HG02623 (cell line): Measurements from ENCODE around the gene DLGAP4.
"Not testable (repeated sequence)": the region's sequence is repeated elsewhere in the genome, so short reads cannot be mapped to it uniquely, and the experiment has no call there.

ENCODE experiments used
- ATAC-seq: cut with Tn5 transposase; IDR thresholded peaks from one replicate; pipeline ENCODE4 v1.9.1; 2021; ENCODE audit warnings: moderate library complexity; ENCODE audit not compliant: unreplicated experiment

DLGAP4 gene

DNA sequence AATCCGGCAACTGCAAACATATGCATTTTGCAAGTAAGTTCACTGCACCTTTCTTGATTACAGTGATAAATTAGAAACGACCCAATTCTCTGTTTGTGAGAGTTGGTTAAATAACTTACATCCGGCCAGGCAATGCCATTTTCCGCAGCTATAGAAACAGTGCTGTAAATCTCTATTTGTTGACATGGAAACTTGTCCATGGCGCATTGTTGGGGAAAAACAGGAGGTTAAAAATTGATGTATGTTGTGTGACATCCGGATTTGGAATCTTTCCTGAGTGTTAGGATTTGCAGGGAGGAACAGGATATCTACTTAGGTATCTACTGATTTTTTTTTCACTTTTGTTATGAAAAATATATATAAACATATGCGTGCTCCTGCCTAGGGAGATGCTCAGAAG, 66.5 kb downstream of the DLGAP4 start:
- no peak for ATAC-seq

DNA sequence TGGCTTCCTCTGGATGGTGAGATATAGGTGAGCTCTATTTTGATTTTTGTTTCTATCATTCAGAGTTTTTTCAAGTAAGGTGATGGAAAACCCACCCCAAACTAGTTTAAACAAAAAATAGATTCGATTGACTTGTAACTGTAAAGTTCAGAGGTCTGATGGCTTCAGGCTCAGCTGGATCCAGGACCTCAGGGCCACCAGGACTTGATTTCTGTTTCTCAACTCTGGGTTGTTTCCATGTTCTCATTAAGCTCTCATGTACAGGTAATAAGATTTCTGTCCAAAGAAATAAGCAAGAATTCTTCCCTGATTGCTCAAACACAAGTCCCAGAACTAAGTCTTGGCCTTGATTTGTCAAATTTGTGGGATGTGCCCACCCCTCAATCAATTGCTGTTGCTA, 67.0 kb downstream of the DLGAP4 start:
- no peak for ATAC-seq

DNA sequence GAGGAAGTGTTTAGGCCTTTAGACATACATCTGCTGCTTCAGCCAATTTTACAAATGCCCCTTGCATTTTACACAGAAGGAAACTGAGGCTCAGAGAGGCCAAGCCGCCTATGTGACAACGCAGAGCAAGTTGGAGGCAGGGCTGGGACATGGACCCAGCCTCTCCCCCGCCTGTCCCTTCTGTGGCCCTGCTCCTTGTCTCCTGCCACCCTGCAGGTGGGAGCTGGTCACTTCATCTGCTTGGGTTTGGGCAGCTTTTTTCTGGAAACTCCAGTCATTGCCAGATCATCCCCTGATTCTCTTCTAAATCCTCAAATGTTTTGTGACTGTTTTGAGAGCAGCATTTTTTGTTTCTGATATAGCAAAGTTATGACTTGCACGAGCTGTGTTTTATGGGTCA, 68.9 kb downstream of the DLGAP4 start:
- no peak for ATAC-seq

DNA sequence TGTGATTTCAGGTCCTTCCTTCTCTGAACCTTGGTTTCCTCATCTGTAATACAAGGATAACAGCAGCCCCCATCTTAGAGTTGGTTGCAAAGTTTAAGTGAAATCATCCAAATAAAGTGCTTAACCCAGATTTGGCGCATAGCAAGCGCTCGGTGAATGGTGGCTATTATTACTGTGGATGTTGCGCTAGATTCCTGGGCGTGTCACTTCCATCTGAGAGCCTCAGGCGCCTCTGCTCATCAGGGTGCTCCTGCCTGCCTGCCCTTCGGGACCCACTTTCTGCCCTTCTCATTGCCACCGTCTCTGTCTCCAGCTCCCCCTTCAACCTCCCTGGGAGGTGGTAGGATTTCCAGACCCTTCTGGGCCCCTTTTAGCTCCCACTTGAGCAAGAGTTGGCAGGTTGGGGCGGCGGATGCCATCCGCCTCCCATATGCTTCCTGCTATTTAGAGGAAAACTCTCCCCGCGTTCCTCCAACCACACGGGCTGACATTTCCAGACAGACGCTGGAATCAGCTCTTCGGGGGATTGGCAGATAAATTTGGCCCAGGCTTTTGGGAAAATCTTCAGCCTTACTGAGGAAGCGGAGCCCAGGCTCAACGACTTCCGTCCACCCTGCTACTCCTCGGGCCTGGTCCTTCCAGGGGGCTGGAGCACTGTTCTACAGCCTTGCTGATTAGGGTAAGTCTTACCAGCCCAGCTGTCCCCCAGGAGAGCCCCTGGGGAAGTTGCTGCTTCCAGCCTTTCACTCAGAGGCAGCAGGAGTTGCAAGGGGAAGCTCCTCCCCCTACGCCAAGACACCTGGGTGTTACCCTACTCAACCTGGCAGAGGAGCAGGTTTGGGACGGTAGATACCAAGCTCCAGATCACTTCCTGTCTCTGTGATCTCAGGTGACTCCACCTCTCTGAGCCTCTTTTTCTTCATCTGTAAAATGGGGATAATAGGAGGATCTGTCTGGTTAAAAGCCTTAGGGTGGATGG, 71.5 kb downstream of the DLGAP4 start:
- ATAC-seq: no peak

DNA sequence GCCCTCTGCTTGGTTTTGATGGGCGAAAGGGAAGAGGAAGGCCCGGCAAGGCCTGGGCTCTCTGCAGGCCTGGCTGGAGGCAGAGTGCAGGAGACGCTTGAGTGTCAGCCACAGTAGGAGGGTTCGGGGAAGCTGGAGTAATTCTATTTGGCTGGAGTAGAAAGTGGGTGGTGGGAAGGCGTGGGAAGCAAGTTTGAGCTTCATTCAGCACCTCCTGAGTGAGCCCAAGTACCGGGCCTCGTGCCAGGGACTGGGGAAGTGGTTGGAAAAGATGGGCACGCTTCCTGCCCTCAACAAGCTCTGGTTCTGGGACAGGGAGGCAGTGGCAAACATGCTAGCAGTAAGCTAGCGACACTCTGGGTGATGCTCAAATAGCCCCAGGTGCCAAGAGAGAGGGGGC, 72.5 kb downstream of the DLGAP4 start:
- no peak for ATAC-seq

DNA sequence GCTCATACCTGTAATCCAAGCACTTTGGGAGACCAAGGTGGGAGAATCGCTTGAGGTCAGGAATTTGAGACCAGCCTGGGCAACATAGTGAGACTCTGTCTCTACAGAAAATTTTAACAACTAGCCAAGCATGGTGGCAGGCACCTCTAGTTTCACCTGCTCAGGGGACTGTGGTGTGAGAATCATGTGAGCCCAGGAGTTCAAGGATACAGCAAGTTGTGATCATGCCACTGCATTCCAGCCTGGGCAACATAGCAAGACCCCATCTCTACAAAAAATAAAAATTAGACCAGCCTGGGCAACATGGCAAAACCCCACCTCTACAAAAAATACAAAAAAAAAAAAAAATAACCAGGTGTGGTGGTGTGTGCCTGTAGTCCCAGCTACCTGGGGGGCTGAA, 73.8 kb downstream of the DLGAP4 start:
- not testable (repeated sequence) for ATAC-seq

DNA sequence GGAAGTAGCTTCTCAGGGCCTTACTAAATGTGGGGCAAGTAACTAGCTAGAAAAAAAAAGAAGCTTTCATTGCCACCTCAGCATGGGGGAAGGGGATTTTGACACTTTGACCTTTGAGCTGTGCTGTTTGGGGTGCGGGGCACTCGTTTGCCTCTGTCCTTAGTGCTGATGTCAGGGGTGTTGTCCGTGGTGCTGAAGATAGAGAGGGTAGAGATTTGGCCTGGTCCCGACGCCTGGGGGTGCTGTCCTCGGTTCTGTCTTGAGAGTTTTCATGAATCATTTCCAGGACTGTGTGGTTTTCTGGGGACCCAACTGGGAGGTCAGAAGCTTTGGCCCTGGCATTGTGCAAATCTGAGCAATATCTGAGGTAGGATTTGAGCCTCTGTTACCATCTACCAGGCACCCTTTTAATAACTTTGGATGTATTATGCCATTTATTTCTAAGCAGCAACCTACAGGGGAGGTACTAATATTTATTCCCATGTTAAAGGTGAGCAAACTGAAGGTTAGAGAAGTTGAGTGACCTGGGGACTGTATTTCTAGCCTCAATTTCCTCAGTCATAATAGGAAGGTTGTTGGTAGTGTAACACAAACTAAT, 78.0 kb downstream of the DLGAP4 start:
- ATAC-seq: no peak

DNA sequence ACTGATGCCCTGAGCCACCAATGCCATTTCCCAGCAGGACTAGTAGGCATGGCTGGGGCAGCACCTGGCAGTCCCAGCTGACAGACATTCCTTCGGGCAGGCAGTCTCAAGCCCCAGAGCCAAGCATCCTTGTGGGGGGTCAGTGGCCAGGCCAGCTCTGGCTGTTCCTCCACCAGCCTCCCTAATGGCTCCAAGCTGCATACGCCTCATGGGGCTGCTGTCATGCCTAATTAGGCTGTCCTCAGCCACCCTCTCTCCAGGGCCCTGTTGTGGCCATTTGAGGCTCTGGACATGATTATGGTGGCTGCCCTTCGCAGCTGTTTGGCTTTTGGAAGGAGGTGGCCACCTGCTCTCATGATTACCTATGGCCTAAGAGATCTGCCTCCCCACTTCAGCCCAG, 79.4 kb downstream of the DLGAP4 start:
- no peak for ATAC-seq

DNA sequence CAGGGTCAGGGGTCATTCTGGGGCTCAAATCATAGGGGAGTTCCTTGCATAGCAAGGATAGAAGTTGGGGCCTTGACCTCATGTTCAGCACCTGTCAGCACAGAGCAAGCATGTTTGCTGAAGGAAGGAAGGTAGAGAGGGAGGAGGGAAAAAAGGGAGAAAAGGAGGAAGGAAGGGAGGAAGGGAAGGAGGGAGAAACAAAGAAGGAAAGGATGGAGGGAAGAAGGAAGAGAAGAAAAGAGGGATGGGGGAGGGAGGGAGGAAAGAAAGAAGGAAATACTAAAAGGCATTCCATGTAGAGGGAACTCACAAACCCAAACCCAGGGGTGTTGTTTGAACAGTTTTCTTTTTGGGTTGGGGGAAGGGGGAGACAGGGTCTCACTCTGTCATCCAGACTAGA, 80.1 kb downstream of the DLGAP4 start:
- no peak for ATAC-seq

DNA sequence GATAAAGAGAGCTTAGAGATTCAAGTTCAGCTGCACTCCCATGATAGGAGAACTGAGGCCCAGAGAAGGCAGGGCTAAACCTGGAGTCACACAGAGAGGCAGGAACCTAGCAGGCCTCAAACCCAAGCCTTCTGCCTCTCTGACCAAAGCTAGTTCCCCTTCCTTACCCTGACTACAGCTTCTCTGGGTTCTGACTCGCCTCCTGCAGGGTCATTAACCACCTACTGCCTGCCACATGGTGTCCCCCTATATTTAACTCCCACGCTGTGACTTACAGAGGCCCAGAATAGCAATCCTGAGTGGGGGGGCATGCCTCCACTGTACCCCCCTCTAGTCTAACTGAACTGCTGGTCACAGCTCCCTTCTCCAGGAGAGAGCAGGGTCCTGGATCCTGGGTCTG, 84.1 kb downstream of the DLGAP4 start:
- no peak for ATAC-seq

DNA sequence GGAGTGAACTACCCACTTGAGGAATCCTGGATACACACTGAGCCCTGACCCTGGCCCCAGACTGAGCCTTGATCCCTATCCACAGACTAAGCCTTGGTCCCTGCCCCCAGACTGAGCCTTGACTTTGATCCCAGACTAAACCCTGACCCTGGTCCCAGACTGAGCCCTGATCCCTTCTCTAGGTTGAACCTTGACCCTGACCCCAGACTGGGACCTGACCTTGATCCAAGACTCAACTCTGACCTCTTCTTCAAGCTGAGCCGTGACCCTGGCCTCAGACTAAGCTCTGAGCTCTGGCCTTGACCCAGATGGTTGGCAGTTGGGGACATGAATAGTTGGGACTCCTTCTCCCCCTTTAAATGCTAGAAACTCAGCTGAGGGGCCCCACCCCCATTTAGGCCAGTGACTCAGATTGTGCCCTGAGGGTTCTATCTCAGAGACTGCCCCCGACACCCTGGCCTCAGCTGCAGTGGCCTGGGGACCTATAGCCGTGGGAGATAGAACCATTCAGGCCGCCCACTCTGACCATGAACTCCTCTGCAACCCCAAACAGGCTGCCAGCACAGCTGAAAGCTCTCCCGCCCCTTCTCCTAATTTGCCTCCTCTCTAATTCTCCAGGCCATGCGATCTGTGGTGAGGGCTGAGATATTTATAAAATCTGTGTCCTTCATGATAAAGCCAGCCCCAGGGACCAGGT, 84.7 kb downstream of the DLGAP4 start:
- no peak for ATAC-seq

DNA sequence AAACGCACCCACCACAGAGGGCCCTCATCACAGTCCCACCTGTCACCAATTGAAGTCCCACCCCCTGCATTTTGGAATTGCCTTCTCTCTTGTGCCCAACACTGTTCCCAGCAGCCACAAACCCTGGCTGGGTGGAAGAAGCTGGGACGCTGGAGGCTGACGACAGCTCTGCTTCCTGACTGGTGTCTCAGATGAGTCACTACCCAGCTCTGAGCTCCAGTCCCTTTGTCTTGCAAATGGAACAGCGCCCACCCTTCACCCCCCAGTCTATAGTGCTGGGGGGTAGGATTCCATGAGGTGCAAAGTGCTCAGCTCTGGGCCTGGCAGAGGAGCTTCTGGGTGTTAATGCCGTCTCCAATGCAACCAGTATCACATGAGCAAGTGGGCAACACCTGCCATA, 85.3 kb downstream of the DLGAP4 start:
- no peak for ATAC-seq

DNA sequence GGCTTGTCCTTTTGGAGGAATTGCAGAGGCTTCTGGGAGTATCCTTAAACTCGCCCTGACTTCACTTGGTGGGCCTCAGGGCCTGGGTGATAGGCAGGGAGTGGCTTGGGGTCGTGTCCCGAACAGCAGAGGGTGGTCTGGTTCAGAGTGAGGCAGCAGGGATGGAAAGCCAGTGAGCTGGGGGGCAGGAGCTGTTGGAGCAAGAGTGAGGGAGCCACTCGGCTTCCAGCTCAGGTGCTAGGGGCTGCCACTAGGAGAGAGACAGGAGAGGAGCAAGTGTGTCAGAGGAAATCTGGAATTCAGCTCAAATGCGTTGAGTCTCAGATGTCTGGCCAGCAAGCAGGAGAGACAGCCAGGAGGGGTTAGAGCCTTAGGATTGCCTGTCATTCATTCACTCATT, 85.8 kb downstream of the DLGAP4 start:
- ATAC-seq: no peak

DNA sequence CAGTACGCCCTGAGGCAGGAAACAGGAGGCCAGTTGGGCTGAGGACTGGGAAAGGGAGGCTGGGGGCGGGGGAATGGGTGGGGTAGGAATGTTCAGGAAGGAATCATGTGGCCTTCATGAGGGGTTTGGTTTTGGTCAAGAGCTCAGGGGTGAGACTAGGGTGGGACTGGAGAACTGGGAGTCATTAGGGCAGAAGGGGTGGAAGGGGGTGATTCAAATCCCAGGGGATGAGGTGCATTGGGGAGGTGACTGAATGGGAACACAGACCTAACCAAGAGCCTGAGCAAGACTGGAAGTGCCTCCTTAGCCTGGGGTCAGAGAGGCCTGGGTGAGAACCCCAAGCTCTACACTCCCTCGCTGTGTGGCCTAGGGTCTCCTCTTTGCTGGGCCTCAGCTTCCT, 86.8 kb downstream of the DLGAP4 start:
- no peak for ATAC-seq

DNA sequence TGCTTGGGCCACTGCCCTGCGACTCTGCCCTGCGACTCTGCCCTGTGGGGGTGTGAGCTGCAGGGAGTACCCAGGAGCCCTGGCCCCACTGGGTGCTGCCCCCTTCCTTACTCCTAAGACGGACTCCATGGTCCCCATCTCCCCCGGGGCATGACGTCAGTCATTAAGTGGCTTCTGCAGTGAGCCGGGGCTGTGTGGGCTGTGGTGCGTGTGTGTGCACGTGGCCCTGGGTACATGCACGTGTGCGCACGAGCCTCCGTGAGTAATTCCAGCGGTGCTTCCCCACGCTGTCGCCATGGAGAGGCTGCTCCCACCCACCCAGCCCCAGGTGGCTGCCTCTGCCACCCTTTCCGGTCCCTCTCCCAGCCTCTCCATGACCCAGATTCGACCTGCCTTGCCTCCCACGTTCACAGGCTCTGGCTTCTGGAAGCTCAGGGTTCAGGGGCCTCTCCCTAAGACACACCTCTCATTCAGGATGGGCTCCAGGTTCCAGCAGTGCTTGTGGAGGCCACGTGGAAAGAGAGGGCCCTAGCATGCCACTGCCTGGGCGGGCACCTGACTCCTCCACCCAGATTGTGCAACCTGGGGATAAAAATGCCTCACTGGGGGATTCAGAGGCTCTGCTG, 88.3 kb downstream of the DLGAP4 start:
- ATAC-seq: no peak

DNA sequence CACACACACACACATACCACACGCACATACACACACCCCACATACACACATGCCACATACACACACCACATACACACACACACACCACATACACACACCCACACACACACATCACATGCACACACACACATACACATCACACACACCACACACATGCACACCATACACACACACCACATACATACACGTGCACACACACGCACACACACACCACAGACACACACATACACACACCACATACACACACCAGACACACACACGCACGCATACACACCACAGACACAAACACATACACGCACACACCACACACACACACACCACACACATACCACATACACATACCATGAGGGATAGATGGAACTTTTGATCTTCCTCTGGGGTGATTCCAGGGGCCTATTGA, 90.2 kb downstream of the DLGAP4 start:
- no peak for ATAC-seq

DNA sequence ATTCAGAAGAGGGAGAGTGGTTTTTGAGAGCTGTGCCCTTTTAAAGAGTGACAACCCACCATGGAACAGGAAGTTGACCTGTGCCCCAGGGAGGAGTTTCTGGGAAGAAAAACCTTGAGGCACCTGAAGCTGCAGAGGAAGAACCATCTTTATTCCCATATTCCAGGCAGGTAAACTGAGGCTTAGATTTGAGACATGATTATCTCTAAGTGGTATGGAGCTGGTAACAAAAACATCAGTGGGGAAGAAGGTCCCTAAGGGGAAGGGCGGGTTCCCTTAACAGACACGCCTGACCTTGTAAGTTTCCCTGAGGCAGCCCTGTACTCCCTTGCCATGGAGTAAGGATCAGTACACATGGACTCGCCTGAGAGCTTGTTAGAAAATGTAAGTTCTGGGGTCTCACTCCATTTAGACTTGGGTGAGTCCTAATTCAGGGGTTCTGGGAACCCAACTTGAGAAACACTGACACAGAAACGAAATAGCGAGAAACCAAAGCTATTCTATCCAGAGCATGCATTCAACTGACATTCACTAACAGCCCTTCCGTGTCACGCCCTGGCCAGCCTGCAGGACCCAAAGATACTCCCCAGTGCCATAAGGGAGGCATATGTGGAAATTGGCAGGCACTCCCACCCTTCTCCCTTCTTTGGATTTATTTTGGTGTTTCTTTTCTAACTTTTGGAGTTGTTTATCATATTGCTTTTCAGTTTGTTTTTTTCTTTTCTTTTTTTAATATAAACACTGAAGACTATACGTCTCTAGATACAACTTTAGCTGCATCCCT, 90.9 kb downstream of the DLGAP4 start:
- ATAC-seq: no peak

DNA sequence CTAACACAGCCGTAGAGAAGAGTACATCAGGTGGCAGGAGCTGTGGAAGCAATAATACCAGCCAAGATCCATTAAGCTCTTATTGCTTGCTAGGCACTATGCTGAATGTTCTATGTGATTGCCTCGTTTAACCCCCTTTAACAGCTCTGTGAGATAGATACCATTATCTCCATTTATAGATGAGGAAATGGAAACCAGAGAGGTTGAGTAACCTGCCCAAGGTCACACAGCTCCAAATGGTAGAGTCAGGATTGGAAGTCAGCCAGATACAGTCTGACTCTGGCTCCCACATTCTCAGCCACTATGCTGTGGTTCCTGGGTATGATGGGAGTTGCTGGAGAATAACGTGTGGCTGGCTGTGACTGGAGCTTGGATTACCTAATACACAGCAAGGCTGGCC, 92.4 kb downstream of the DLGAP4 start:
- ATAC-seq: no peak

DNA sequence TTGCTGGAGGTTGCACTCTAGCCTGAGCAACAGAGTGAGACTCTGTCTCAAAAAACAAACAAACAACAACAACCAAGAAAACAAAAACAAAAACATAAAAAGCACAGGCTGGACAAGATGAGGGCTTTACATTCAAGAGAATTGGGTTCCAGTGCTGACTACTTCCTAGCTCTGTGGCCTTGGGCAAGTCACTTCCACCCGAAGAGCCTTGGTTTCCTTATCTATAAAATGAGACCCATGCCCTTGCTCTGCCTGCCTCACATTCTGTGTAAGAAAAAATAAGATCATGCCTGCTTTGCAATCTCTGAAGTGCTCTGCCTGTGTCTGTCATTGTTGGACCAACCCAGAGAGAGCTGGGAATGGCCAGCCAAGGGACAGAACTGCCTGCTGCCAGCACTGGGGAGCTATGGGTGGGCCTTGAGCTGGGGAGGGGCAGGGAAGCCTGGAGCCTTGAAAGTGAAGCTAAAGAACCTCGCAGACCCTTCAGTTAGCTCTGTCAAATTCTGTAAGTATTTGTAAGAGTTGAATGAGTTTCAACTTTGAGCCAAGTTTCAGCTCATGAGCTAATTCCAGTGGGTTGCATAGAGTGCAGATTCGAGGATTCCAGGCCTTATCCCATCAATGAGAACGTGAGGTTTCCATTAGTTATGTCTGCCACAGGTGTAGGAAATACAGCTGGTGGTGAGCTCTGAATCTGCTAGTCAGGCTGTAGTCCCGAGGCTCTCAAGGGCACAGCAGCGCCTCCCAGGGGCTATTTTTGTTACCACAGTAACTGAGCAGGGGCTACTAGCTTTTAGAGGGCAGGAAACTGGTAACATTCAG, 93.2 kb downstream of the DLGAP4 start:
- no peak for ATAC-seq
